Psoas muscle (tissue), 8 donors: Measurements from ENCODE around the gene CEP70. TPM values are rescaled to one million over a fixed set of nuclear protein-coding genes. Genes with fewer than 3 reads are reported as not detected.

Source experiments
- ATAC-seq, 4 donors: fragments of 200-7000 bp; cut with Tn5 transposase; one replicate each; pipeline ENCODE4 v1.9.1; 2020; ENCODE audit warnings: moderate library complexity in 3 of 4, mild to moderate bottlenecking in 2 of 4
- DNase-seq, 2 donors: peaks; one replicate each; pipeline ENCODE4 v3.0.0-alpha.2; 2020
- H3K27ac ChIP-seq: fragments of 200-600 bp; one replicate; pipeline ENCODE4 v1.8.0; 2022
- H3K27me3 ChIP-seq, 3 donors: fragments of 200-600 bp in 1 of 3; one replicate each; pipeline versions ENCODE4 v1.6.1 to v1.8.0; 2013 to 2022; ENCODE audit warnings: low read length in 2 of 3, mild to moderate bottlenecking in 2 of 3, moderate library complexity in 1 of 3; ENCODE audit not compliant: insufficient read depth in 3 of 3
- H3K36me3 ChIP-seq, 2 donors: fragments of 200-600 bp in 1 of 2; one replicate each; pipeline versions ENCODE4 v1.6.1 to v1.8.0; 2013 to 2022; ENCODE audit warnings: low read depth in 1 of 2, mild to moderate bottlenecking in 1 of 2, moderate library complexity in 1 of 2; ENCODE audit not compliant: insufficient read depth in 1 of 2
- H3K4me1 ChIP-seq: fragments of 200-600 bp; one replicate; pipeline ENCODE4 v1.8.0; 2022
- H3K4me3 ChIP-seq: fragments of 200-600 bp; one replicate; pipeline ENCODE4 v1.8.0; 2022; ENCODE audit warnings: mild to moderate bottlenecking
- H3K9me3 ChIP-seq: fragments of 200-600 bp; one replicate; pipeline ENCODE4 v1.8.0; 2022
- WGBS, 3 donors: extraction: QIAGEN DNeasy Blood & Tissue Kit; methylation state at CpG; one replicate each; pipeline versions ENCODE4 v1.1.6 to v1.1.7; 2013; 5-methylcytosine and 5-hydroxymethylcytosine counted together
- intact Hi-C, 2 donors: fragments of 100-400 bp; cut with DNase I; formaldehyde crosslinking; loops; one replicate each; pipeline versions ENCODE4 v1.11.0 to v1.14.2; 2022
- polyA plus RNA-seq, 3 donors: library from polyadenylated mRNA; stranded (reverse); fragments of 200-250 nt; gene quantifications; one replicate each; pipeline ENCODE4 v1.2.3, GENCODE V29; 2013
- total RNA-seq, 4 donors: library from RNA; stranded (reverse); fragmentation: NEBNext Ultra II Directional in 2 of 4; extraction: Animal tissue kit (Norgen Biotek cat#: 25700) in 2 of 4; gene quantifications; one replicate each; pipeline versions ENCODE4 v1.2.1 to v1.2.4, GENCODE V29; 2021 to 2023
- TF ChIP-seq, protein P1 (sequence below): fragments of 200-600 bp; IDR thresholded peaks from one replicate; pipeline ENCODE4 v1.8.0; 2022; ENCODE audit warnings: antibody characterized with exemption
- donor health status: healthy with polysubstance abuse.
- donor health status: DM: no; HTN: no; CAD: no; lungs with moderate emphysema.
- donor health status: Bipolar disorder and iron deficiency.
- donor health status: healthy.
- donor health status: DM: yes; HTN: yes; CAD: no.
- donor health status: DM: no; HTN: no; CAD: no.
- donor health status: DM: no; HTN: no; CAD: no.
- donor health status: DM: yes; HTN: yes; CAD: no.

The CEP70 gene
- total and polyA plus RNA-seq, 7 donors: 4.1 to 30.4 (median 21.4) TPM

DNA sequence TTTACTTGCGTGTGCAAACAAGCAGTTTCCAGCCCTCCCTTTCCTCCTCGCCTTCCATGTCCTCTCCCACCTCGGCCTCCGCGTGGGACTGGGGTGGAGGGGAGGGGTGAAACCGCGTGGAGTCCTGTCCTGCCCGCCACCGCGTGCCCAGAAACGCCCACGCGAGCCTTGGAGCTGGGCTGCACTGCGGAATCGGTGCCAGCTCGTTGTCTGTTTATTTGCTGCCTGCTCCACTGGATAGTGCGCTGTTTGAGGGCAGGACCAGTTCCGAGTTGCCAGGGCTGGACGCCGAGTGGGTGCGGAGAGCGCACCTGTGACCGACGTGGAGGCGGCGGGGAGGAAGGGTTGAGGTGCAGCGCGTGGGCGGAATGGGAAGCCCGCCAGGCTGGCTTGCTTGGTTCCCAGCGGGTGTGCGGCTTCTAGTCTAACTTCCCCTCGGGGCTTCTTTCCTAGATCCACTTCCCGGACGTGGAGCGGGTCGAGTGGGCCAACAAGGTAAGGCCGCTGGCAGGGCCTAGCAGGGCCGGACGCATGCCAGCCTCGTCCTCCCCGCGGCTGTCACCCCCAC is 142.4 kb downstream of the CEP70 start:
- Histone ChIP-seq H3K36me3 (no peaks in the 10 kb centered on the region), H3K27ac (no peak overlapping the region), H3K4me1 (no peaks in the 10 kb centered on the region), H3K27me3 (no peaks in the 10 kb centered on the region), H3K9me3 (no peaks in the 10 kb centered on the region), H3K4me3 (no peak overlapping the region)
- WGBS, 3 donors: 84 to 88% (median 86%) methylated on average over 43 of the region's 43 CpGs
- ATAC-seq (no peak), DNase-seq (no peak)
- intact Hi-C loops: no loop called here
- TF ChIP-seq, protein P1, sequence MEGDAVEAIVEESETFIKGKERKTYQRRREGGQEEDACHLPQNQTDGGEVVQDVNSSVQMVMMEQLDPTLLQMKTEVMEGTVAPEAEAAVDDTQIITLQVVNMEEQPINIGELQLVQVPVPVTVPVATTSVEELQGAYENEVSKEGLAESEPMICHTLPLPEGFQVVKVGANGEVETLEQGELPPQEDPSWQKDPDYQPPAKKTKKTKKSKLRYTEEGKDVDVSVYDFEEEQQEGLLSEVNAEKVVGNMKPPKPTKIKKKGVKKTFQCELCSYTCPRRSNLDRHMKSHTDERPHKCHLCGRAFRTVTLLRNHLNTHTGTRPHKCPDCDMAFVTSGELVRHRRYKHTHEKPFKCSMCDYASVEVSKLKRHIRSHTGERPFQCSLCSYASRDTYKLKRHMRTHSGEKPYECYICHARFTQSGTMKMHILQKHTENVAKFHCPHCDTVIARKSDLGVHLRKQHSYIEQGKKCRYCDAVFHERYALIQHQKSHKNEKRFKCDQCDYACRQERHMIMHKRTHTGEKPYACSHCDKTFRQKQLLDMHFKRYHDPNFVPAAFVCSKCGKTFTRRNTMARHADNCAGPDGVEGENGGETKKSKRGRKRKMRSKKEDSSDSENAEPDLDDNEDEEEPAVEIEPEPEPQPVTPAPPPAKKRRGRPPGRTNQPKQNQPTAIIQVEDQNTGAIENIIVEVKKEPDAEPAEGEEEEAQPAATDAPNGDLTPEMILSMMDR: no peak

DNA sequence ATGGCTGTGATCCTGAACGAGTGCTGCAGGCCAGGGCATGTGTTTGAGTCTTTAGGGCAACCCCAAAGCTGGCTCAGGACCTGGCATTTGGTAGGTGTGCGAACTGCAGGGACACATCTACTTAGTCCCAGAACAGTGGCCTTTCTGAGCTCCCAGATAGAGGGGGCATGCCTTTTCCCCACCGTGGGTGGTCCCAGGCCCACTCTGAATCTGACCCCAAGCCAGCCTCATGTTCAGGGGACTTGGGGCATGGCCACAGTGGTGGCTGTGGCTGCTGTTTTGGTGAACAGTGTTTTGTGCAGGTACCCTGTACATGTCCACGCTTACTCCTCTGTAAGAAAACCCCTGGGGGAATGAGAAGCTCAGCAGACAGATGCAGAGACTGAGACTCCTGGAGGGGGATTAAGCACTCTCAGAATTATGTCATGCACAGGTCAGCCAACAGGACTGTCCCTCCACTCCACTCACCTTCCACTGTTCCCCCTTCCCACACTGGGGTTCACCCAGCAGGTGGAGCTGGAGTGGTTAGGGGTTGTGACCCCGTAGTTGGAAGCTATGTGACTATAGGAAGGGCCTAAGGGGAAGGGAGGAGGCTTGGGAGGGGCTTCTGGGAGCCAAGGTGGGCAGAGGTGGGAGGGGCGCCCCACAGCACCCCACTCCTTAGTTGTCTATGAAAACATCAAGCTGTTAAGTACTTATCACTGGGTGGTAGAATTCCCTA is 143.2 kb downstream of the CEP70 start:
- DNase-seq (no peak), ATAC-seq (peak in 1 of 4 donors; percentile 13)
- H3K4me3 ChIP-seq: no peak overlapping the region
- WGBS, 3 donors: 79 to 86% (median 83%) methylated on average over 6 of the region's 6 CpGs
- no peaks in the 10 kb centered on the region for H3K27me3 ChIP-seq
- no peak overlapping the region for H3K27ac ChIP-seq
- TF ChIP-seq, protein P1: no peak
- H3K9me3 ChIP-seq: no peaks in the 10 kb centered on the region
- no peaks in the 10 kb centered on the region for H3K36me3 ChIP-seq
- no peaks in the 10 kb centered on the region for H3K4me1 ChIP-seq
- intact Hi-C loops: no loop called here

DNA sequence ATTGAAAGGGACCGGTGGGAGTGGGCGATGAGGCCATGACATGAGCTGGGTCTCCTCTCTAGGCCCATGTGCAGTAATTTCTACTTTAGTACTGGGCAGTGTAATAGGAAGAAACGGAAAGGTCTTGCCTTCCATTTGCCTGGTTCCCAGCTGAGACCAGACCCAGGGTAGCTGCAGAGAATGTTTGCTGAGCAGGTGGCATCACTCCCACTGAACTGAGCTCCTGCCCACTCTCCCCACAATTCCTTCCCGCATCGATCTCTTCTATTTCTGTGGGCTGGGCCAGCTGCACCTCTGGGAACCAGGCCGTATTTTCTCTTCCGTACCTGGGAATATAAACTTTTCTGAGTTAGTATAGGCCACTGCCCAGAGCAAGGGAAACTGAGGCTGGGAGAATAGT is 143.9 kb downstream of the CEP70 start:
- H3K27ac ChIP-seq: no peak overlapping the region
- H3K4me1 ChIP-seq: no peaks in the 10 kb centered on the region
- WGBS, 3 donors: 90 to 95% (median 91%) methylated on average over 7 of the region's 7 CpGs
- TF ChIP-seq, protein P1: no peak
- intact Hi-C loops: no loop called here
- DNase-seq: no peak
- H3K4me3 ChIP-seq: no peak overlapping the region
- H3K9me3 ChIP-seq: no peaks in the 10 kb centered on the region
- no peak for ATAC-seq
- no peaks in the 10 kb centered on the region for H3K27me3 ChIP-seq
- no peaks in the 10 kb centered on the region for H3K36me3 ChIP-seq

DNA sequence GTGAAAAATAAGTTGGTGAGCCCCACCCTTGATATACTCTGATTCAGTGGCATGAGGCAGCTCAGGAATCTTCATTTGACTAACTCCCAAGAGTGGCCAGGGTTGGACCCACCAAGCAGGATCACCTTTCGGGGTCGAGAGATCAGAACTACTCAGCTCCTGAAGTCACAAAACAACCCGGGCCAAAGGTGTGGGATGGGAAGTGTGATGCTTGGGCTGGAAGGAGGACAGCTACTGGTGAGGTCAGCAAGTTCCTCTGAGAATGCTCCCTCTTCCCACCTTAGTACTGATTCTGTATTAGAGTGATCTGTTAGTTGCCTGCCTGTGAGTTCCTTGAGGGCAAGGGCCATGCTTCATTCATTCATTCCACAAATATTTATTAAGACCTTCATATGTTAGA is 144.6 kb downstream of the CEP70 start:
- Histone ChIP-seq H3K4me1 (no peaks in the 10 kb centered on the region), H3K9me3 (no peaks in the 10 kb centered on the region), H3K27me3 (no peaks in the 10 kb centered on the region), H3K4me3 (no peak overlapping the region), H3K36me3 (no peaks in the 10 kb centered on the region), H3K27ac (no peak overlapping the region)
- ATAC-seq (no peak), DNase-seq (no peak)
- intact Hi-C loops: no loop called here
- TF ChIP-seq, protein P1: no peak
- 84 to 98% (median 87%) methylated on average over 3 of the region's 3 CpGs for WGBS, 3 donors
